HCT116 (cell line): ENCODE measurements around the gene PROSER3.

Experiments
- CEBPB ChIP-seq: IDR thresholded peaks from 2 replicates; pipeline ENCODE4 v1.6.1; 2012; ENCODE audit warnings: low read depth
- POLR2A ChIP-seq: IDR thresholded peaks from 2 replicates; pipeline ENCODE4 v1.7.0; 2011; ENCODE audit warnings: borderline replicate concordance; ENCODE audit not compliant: insufficient read depth, insufficient read length; ENCODE audit errors: extremely low read depth
- POLR2AphosphoS5 ChIP-seq: IDR thresholded peaks from 2 replicates; pipeline ENCODE4 v1.6.1; 2011; ENCODE audit warnings: mild to moderate bottlenecking, low read depth, low read length, moderate library complexity
- RAD21 ChIP-seq: IDR thresholded peaks from 2 replicates; pipeline ENCODE4 v1.6.1; 2012; ENCODE audit warnings: low read depth, mild to moderate bottlenecking
- SIN3A ChIP-seq: IDR thresholded peaks from 2 replicates; pipeline ENCODE4 v1.6.1; 2012; ENCODE audit warnings: low read depth
- ZNF274 ChIP-seq: fragments of 200-500 bp; sonication (Bioruptor generic); IDR thresholded peaks from 2 replicates; pipeline ENCODE4 v1.6.1; 2014; ENCODE audit warnings: mild to moderate bottlenecking, low read depth, low read length, inconsistent platforms
- TF ChIP-seq, protein P1 (sequence below), 3 experiments: fragments of 200-600 bp in 1 of 3; sonication (generic) in 1 of 3; IDR thresholded peaks in 2 of 3; conservative IDR thresholded peaks in 1 of 3; 2 replicates each; pipeline ENCODE4 v1.5.1; 2012 to 2017; ENCODE audit warnings: low read depth in 2 of 3, low read length in 2 of 3, antibody characterized with exemption in 1 of 3, borderline replicate concordance in 1 of 3, control low read depth in 1 of 3, mild to moderate bottlenecking in 1 of 3, mixed read lengths in 1 of 3, mixed run types in 1 of 3, moderate library complexity in 1 of 3; ENCODE audit not compliant: insufficient read depth in 1 of 3
- TF ChIP-seq, protein P2 (sequence below): IDR thresholded peaks from 2 replicates; pipeline ENCODE4 v1.6.1; 2012; ENCODE audit warnings: low read depth

DNA sequence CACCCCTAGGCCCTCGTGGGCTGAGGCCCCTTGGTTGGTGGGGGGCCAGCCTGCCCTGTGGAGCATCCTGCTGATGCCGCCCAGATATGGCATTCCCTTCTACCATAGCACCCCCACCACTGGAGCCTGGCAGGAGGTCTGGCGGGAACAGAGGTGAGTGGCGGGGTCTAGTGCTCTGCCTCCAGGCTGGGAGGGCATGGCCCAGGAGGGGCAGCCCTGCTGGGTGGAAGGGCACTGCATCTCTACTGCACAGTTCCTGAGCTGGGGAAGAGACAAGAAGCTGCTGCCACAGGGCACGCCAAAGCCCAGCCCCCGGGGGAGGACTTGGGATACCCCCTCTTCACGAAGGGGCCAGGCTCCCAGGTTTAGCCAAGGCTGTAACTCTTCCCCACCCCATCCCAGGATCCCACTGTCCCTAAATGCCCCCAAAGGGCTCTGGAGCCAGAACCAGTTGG lies 42.6 kb upstream of the PROSER3 start:
- TF ChIP-seq, protein P1, sequence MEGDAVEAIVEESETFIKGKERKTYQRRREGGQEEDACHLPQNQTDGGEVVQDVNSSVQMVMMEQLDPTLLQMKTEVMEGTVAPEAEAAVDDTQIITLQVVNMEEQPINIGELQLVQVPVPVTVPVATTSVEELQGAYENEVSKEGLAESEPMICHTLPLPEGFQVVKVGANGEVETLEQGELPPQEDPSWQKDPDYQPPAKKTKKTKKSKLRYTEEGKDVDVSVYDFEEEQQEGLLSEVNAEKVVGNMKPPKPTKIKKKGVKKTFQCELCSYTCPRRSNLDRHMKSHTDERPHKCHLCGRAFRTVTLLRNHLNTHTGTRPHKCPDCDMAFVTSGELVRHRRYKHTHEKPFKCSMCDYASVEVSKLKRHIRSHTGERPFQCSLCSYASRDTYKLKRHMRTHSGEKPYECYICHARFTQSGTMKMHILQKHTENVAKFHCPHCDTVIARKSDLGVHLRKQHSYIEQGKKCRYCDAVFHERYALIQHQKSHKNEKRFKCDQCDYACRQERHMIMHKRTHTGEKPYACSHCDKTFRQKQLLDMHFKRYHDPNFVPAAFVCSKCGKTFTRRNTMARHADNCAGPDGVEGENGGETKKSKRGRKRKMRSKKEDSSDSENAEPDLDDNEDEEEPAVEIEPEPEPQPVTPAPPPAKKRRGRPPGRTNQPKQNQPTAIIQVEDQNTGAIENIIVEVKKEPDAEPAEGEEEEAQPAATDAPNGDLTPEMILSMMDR (IDR thresholded peaks at IDR 0.05 in 2 of 3, conservative IDR thresholded peaks at IDR 0.05 in 1 of 3; ENCODE audit: borderline replicate concordance in 1 of 3, insufficient read depth in 1 of 3, low read depth in 2 of 3, low read length in 2 of 3): no peak
- TF ChIP-seq, protein P2, sequence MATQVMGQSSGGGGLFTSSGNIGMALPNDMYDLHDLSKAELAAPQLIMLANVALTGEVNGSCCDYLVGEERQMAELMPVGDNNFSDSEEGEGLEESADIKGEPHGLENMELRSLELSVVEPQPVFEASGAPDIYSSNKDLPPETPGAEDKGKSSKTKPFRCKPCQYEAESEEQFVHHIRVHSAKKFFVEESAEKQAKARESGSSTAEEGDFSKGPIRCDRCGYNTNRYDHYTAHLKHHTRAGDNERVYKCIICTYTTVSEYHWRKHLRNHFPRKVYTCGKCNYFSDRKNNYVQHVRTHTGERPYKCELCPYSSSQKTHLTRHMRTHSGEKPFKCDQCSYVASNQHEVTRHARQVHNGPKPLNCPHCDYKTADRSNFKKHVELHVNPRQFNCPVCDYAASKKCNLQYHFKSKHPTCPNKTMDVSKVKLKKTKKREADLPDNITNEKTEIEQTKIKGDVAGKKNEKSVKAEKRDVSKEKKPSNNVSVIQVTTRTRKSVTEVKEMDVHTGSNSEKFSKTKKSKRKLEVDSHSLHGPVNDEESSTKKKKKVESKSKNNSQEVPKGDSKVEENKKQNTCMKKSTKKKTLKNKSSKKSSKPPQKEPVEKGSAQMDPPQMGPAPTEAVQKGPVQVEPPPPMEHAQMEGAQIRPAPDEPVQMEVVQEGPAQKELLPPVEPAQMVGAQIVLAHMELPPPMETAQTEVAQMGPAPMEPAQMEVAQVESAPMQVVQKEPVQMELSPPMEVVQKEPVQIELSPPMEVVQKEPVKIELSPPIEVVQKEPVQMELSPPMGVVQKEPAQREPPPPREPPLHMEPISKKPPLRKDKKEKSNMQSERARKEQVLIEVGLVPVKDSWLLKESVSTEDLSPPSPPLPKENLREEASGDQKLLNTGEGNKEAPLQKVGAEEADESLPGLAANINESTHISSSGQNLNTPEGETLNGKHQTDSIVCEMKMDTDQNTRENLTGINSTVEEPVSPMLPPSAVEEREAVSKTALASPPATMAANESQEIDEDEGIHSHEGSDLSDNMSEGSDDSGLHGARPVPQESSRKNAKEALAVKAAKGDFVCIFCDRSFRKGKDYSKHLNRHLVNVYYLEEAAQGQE: no peak
- TF ChIP-seq RAD21 (no peak), POLR2A (no peak), SIN3A (no peak), ZNF274 (no peak), POLR2AphosphoS5 (no peak), CEBPB (no peak)
